Measurements from ENCODE around the gene KCNJ18.
"Not testable (repeated sequence)": the region's sequence is repeated elsewhere in the genome, so short reads cannot be mapped to it uniquely, and the experiment has no call there.

- TF ChIP-seq POLR2A (IDR thresholded peaks at IDR 0.05); CTCF (IDR thresholded peaks at IDR 0.05 in 4 of 5, conservative IDR thresholded peaks at IDR 0.05 in 1 of 5): not testable (repeated sequence)
Observed at GRCh38 chr17:21701090-21701489, 8.8 kb downstream of the KCNJ18 start.

Data from gastrocnemius medialis (tissue), 4 donors.